H1 (cell line): ENCODE measurements around the gene SMIM15. TPM values are rescaled to one million over a fixed set of nuclear protein-coding genes. Genes with fewer than 3 reads are reported as not detected.

ENCODE experiments used
- CTCF ChIA-PET: fragments of 300-600 bp; sonication (Branson Sonifier 250); formaldehyde crosslinking; loops from one replicate; lab custom pipeline; 2021; ENCODE audit not compliant: partially characterized antibody; lab: Charles Lee
- POLR2A ChIA-PET: fragments of 300-600 bp; sonication (Branson Sonifier 250); formaldehyde crosslinking; loops from one replicate; lab custom pipeline; 2021; ENCODE audit warnings: inconsistent platforms; ENCODE audit not compliant: partially characterized antibody; lab: Charles Lee
- DNase-seq, 2 experiments: peaks; one replicate each; pipeline versions ENCODE4 v3.0.0 to v3.0.0-alpha.2; 2010 to 2022; ENCODE audit warnings: low spot score in 2 of 2, low read depth in 1 of 2, mixed read lengths in 1 of 2
- FAIRE-seq: peaks from 2 replicates; lab custom pipeline; 2011; peaks lifted over from hg19 to GRCh38; lab: Jason Lieb, UNC
- H2AFZ ChIP-seq: 2 replicates; pipeline ENCODE4 v1.8.1; 2012; ENCODE audit warnings: low read length, inconsistent platforms
- H2AK5ac ChIP-seq: 2 replicates; pipeline ENCODE4 v1.6.1; 2013; ENCODE audit warnings: low read depth, low read length
- H2BK120ac ChIP-seq: replicated peaks from 2 replicates; pipeline ENCODE3; 2013; ENCODE audit warnings: low read depth, low read length, inconsistent platforms
- H2BK12ac ChIP-seq: 2 replicates; pipeline ENCODE4 v1.6.1; 2013; ENCODE audit warnings: low read depth, low read length
- H2BK15ac ChIP-seq: 2 replicates; pipeline ENCODE4 v1.6.1; 2013; ENCODE audit warnings: low read length
- H2BK20ac ChIP-seq: 2 replicates; pipeline ENCODE4 v1.6.1; 2013; ENCODE audit warnings: low read length
- H2BK5ac ChIP-seq: 2 replicates; pipeline ENCODE4 v1.6.1; 2013; ENCODE audit warnings: low read depth, low read length
- H3K14ac ChIP-seq: 2 replicates; pipeline ENCODE4 v1.6.1; 2013; ENCODE audit warnings: inconsistent platforms; ENCODE audit not compliant: insufficient read length
- H3K18ac ChIP-seq: 2 replicates; pipeline ENCODE4 v1.6.1; 2013; ENCODE audit warnings: low read length; ENCODE audit errors: extremely low read depth
- H3K23ac ChIP-seq: 2 replicates; pipeline ENCODE4 v1.6.1; 2013; ENCODE audit warnings: inconsistent platforms; ENCODE audit not compliant: insufficient read length
- H3K23me2 ChIP-seq: 2 replicates; pipeline ENCODE4 v1.6.1; 2013; ENCODE audit warnings: low read depth, low read length
- H3K27ac ChIP-seq: 2 replicates; pipeline ENCODE4 v1.6.1; 2011; ENCODE audit warnings: low read depth, low read length, inconsistent platforms
- H3K27me3 ChIP-seq, 4 experiments: replicated peaks in 1 of 4; 1 replicate in 1 of 4; 2 replicates in 3 of 4; pipeline versions ENCODE4 v1.6.1 to v1.8.1; 2011 to 2013; ENCODE audit warnings: low read length in 3 of 4, mild to moderate bottlenecking in 3 of 4, inconsistent platforms in 2 of 4, mixed read lengths in 2 of 4, moderate library complexity in 1 of 4; ENCODE audit not compliant: control insufficient read depth in 3 of 4, insufficient read depth in 3 of 4; ENCODE audit errors: extremely low read depth in 1 of 4
- H3K36me3 ChIP-seq, 4 experiments: 2 replicates each; pipeline versions ENCODE4 v1.6.1 to v1.8.1; 2011 to 2013; ENCODE audit warnings: mild to moderate bottlenecking in 4 of 4, low read length in 3 of 4, moderate library complexity in 2 of 4, control low read depth in 1 of 4, inconsistent platforms in 1 of 4; ENCODE audit not compliant: insufficient read depth in 4 of 4, control insufficient read depth in 2 of 4
- H3K4ac ChIP-seq: replicated peaks from 2 replicates; pipeline ENCODE3; 2013; ENCODE audit warnings: low read length, low read depth, mixed read lengths, inconsistent platforms; ENCODE audit not compliant: insufficient read length
- H3K4me1 ChIP-seq, 4 experiments: replicated peaks in 1 of 4; 1 replicate in 1 of 4; 2 replicates in 3 of 4; pipeline versions ENCODE4 v1.6.1 to v1.8.1; 2011 to 2013; ENCODE audit warnings: low read length in 3 of 4, inconsistent platforms in 2 of 4, mixed read lengths in 1 of 4; ENCODE audit not compliant: insufficient read depth in 4 of 4, control insufficient read depth in 3 of 4
- H3K4me2 ChIP-seq, 2 experiments: 2 replicates each; pipeline versions ENCODE4 v1.6.1 to v1.8.1; 2011 to 2013; ENCODE audit warnings: low read depth in 2 of 2, low read length in 2 of 2, control low read depth in 1 of 2, inconsistent platforms in 1 of 2, mild to moderate bottlenecking in 1 of 2; ENCODE audit not compliant: insufficient read depth in 1 of 2
- H3K4me3 ChIP-seq, 4 experiments: fragments of 200-600, 300-600 bp in 1 of 4; sonication (generic), shearing (Covaris generic), sonication (Bioruptor Twin) in 1 of 4; 2 replicates each; pipeline versions ENCODE4 v1.5.1 to v1.8.1; 2011 to 2016; ENCODE audit warnings: low read length in 4 of 4, low read depth in 3 of 4, control low read depth in 2 of 4, inconsistent platforms in 2 of 4, mild to moderate bottlenecking in 2 of 4, mixed read lengths in 1 of 4, moderate library complexity in 1 of 4; ENCODE audit not compliant: insufficient read depth in 2 of 4; ENCODE audit errors: extremely low read depth in 1 of 4
- H3K56ac ChIP-seq: replicated peaks from 2 replicates; pipeline ENCODE3; 2013; ENCODE audit warnings: low read depth, mild to moderate bottlenecking, mixed read lengths, low read length, inconsistent platforms; ENCODE audit not compliant: insufficient read length
- H3K79me1 ChIP-seq: 2 replicates; pipeline ENCODE4 v1.6.1; 2013; ENCODE audit warnings: low read depth, low read length, control low read depth
- H3K79me2 ChIP-seq, 2 experiments: 2 replicates each; pipeline versions ENCODE4 v1.6.1 to v1.8.1; 2012 to 2013; ENCODE audit warnings: low read length in 2 of 2, mild to moderate bottlenecking in 2 of 2, inconsistent platforms in 1 of 2; ENCODE audit not compliant: insufficient read depth in 2 of 2, control insufficient read depth in 1 of 2
- H3K9ac ChIP-seq, 4 experiments: replicated peaks in 1 of 4; 1 replicate in 1 of 4; 2 replicates in 3 of 4; pipeline versions ENCODE4 v1.6.1 to v1.8.1; 2011 to 2013; ENCODE audit warnings: low read depth in 3 of 4, low read length in 3 of 4, control low read depth in 2 of 4, mild to moderate bottlenecking in 2 of 4, moderate library complexity in 2 of 4, inconsistent platforms in 1 of 4; ENCODE audit errors: extremely low read depth in 1 of 4
- H3K9me3 ChIP-seq, 2 experiments: 2 replicates each; pipeline versions ENCODE4 v1.6.1 to v1.8.1; 2012 to 2013; ENCODE audit warnings: mild to moderate bottlenecking in 2 of 2, moderate library complexity in 2 of 2, control low read depth in 1 of 2, inconsistent platforms in 1 of 2, low read depth in 1 of 2, low read length in 1 of 2, mixed read lengths in 1 of 2; ENCODE audit not compliant: insufficient read depth in 2 of 2
- H4K20me1 ChIP-seq, 2 experiments: replicated peaks in 1 of 2; 2 replicates each; pipeline versions ENCODE3 to v1.8.1; 2011 to 2013; ENCODE audit warnings: inconsistent platforms in 2 of 2, low read length in 2 of 2, mild to moderate bottlenecking in 1 of 2; ENCODE audit not compliant: insufficient read depth in 2 of 2, control insufficient read depth in 1 of 2
- H4K5ac ChIP-seq: 2 replicates; pipeline ENCODE4 v1.6.1; 2013; ENCODE audit warnings: low read length, low read depth, mixed read lengths, inconsistent platforms; ENCODE audit not compliant: insufficient read length
- H4K8ac ChIP-seq: 2 replicates; pipeline ENCODE4 v1.8.0; 2013; ENCODE audit warnings: mild to moderate bottlenecking, moderate library complexity, low read length, inconsistent platforms; ENCODE audit not compliant: insufficient read depth; ENCODE audit errors: extremely low read depth
- H4K91ac ChIP-seq: replicated peaks from 2 replicates; pipeline ENCODE3; 2013; ENCODE audit warnings: low read length, mixed read lengths, inconsistent platforms; ENCODE audit not compliant: insufficient read length
- CHD1 ChIP-seq: IDR thresholded peaks from 2 replicates; pipeline ENCODE4 v1.6.1; 2012; ENCODE audit warnings: low read depth, low read length, improper control_type of control experiment
- CREB1 ChIP-seq: IDR thresholded peaks from 2 replicates; pipeline ENCODE4 v1.6.1; 2012; ENCODE audit warnings: inconsistent platforms
- EZH2 ChIP-seq: fragments of 200-600 bp; sonication (generic); IDR thresholded peaks from 2 replicates; pipeline ENCODE4 v1.7.1; 2012; ENCODE audit warnings: low read depth, mild to moderate bottlenecking, moderate library complexity, low read length, inconsistent platforms; ENCODE audit not compliant: severe bottlenecking
- KDM5A ChIP-seq: fragments of 200-600 bp; IDR thresholded peaks from 2 replicates; pipeline ENCODE4 v1.7.1; 2012; ENCODE audit warnings: mild to moderate bottlenecking, low read length, inconsistent platforms, mixed read lengths
- RFX5 ChIP-seq: IDR thresholded peaks from 2 replicates; pipeline ENCODE4 v1.6.1; 2011; ENCODE audit warnings: low read depth, low read length, improper control_type of control experiment, borderline replicate concordance
- SIN3A ChIP-seq, 2 experiments: IDR thresholded peaks in 1 of 2; conservative IDR thresholded peaks in 1 of 2; 2 replicates each; pipeline ENCODE4 v1.6.1; 2011 to 2012; ENCODE audit warnings: low read length in 2 of 2, improper control_type of control experiment in 1 of 2, low read depth in 1 of 2, mild to moderate bottlenecking in 1 of 2
- SP4 ChIP-seq: IDR thresholded peaks from 2 replicates; pipeline ENCODE4 v1.6.1; 2012; ENCODE audit warnings: low read length, inconsistent platforms
- WGBS, 2 experiments: shearing (Covaris generic) in 1 of 2; methylation state at CpG; one replicate each; pipeline versions ENCODE4 v1.1.6 to v1.1.7; 2013 to 2015; ENCODE audit warnings: low lambda C conversion rate in 2 of 2, mixed read lengths in 2 of 2, inconsistent platforms in 1 of 2, low coverage in 1 of 2, missing lambda C conversion rate in 1 of 2; ENCODE audit not compliant: insufficient replicate concordance in 2 of 2, insufficient coverage in 1 of 2, insufficient read length in 1 of 2; ENCODE audit errors: extremely low coverage in 1 of 2, missing lambda C conversion rate in 1 of 2; 5-methylcytosine and 5-hydroxymethylcytosine counted together
- polyA plus RNA-seq, 7 experiments: library from polyadenylated mRNA; depleted of rRNA in 3 of 7; stranded (reverse) in 5 of 7; unstranded in 2 of 7; fragments of >200 nt in 5 of 7; fragments of 200-250 nt in 2 of 7; gene quantifications; 1 replicate in 5 of 7; 2 replicates in 1 of 7; 4 replicates in 1 of 7; pipeline versions ENCODE4 v1.2.1 to v1.2.3, GENCODE V29; 2011 to 2013; ENCODE audit warnings: missing spikeins in 2 of 7, mixed read lengths in 2 of 7
- total RNA-seq: library from RNA; stranded (reverse); fragmentation: NEBNext Ultra II Directional; extraction: Animal tissue kit (Norgen Biotek cat#: 25700); gene quantifications from 2 replicates; pipeline ENCODE4 v1.2.1, GENCODE V29; 2021
- TF ChIP-seq, protein P1 (sequence below): IDR thresholded peaks from 2 replicates; pipeline ENCODE4 v1.6.1; 2011; ENCODE audit warnings: low read length, improper control_type of control experiment
- TF ChIP-seq, protein P2 (sequence below), 3 experiments: IDR thresholded peaks; 1 replicate in 2 of 3; 2 replicates in 1 of 3; pipeline versions ENCODE4 v1.5.1 to v1.6.1; 2011; ENCODE audit warnings: low read length in 3 of 3, mild to moderate bottlenecking in 3 of 3, inconsistent platforms in 2 of 3, low read depth in 1 of 3, moderate library complexity in 1 of 3; ENCODE audit not compliant: insufficient read depth in 1 of 3; ENCODE audit errors: control extremely low read depth in 1 of 3

The SMIM15 gene
- total and polyA plus RNA-seq, 2 of the 8 experiments (the other 6 are each of a cell fraction or from before 2014, with no cell fraction given), result 17.6 to 53.1 TPM

GRCh38 chr5:61182449-61182848 lies 20.2 kb upstream of the SMIM15 start:
- Histone ChIP-seq H3K4me3 (no peak overlapping the region), H2AFZ (no peak overlapping the region), H3K18ac (no peak overlapping the region), H3K79me2 (no peaks in the 10 kb centered on the region), H4K8ac (no peak overlapping the region), H3K9me3 (no peaks in the 10 kb centered on the region), H4K5ac (no peak overlapping the region), H3K36me3 (no peaks in the 10 kb centered on the region), H2BK12ac (no peak overlapping the region), H3K9ac (no peak overlapping the region), H3K23ac (no peak overlapping the region), H3K14ac (no peak overlapping the region), H4K20me1 (no peaks in the 10 kb centered on the region), H4K91ac (no peak overlapping the region), H3K79me1 (no peaks in the 10 kb centered on the region), H3K4ac (no peak overlapping the region), H2BK120ac (no peak overlapping the region), H3K56ac (no peak overlapping the region), H2BK15ac (no peak overlapping the region), H3K27me3 (no peaks in the 10 kb centered on the region), H2BK20ac (no peak overlapping the region), H3K4me2 (no peak overlapping the region), H3K23me2 (no peaks in the 10 kb centered on the region), H3K27ac (no peak overlapping the region), H3K4me1 (no peaks in the 10 kb centered on the region), H2BK5ac (no peak overlapping the region), H2AK5ac (no peak overlapping the region)
- DNase-seq (no peak), FAIRE-seq (no peak)
- no peak for TF ChIP-seq CREB1
- no peak for TF ChIP-seq EZH2
- TF ChIP-seq, protein P1, sequence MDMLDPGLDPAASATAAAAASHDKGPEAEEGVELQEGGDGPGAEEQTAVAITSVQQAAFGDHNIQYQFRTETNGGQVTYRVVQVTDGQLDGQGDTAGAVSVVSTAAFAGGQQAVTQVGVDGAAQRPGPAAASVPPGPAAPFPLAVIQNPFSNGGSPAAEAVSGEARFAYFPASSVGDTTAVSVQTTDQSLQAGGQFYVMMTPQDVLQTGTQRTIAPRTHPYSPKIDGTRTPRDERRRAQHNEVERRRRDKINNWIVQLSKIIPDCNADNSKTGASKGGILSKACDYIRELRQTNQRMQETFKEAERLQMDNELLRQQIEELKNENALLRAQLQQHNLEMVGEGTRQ, result no peak
- no peak for TF ChIP-seq CHD1
- no peak for TF ChIP-seq SIN3A (conservative IDR thresholded peaks at IDR 0.05 in 1 of 2, IDR thresholded peaks at IDR 0.05 in 1 of 2; ENCODE audit: low read depth in 1 of 2, low read length in 2 of 2)
- no peak for TF ChIP-seq RFX5
- no peak for TF ChIP-seq KDM5A
- TF ChIP-seq, protein P2, sequence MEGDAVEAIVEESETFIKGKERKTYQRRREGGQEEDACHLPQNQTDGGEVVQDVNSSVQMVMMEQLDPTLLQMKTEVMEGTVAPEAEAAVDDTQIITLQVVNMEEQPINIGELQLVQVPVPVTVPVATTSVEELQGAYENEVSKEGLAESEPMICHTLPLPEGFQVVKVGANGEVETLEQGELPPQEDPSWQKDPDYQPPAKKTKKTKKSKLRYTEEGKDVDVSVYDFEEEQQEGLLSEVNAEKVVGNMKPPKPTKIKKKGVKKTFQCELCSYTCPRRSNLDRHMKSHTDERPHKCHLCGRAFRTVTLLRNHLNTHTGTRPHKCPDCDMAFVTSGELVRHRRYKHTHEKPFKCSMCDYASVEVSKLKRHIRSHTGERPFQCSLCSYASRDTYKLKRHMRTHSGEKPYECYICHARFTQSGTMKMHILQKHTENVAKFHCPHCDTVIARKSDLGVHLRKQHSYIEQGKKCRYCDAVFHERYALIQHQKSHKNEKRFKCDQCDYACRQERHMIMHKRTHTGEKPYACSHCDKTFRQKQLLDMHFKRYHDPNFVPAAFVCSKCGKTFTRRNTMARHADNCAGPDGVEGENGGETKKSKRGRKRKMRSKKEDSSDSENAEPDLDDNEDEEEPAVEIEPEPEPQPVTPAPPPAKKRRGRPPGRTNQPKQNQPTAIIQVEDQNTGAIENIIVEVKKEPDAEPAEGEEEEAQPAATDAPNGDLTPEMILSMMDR (IDR thresholded peaks at IDR 0.05; ENCODE audit: control extremely low read depth in 1 of 3, insufficient read depth in 1 of 3, low read depth in 1 of 3, low read length in 3 of 3), result no peak
- TF ChIP-seq SP4, result no peak
- 83% methylated on average over 2 of the region's 2 CpGs; no CpG with 5 or more reads in 1 of the 2 experiments for WGBS, 2 experiments
- ChIA-PET POLR2A (interaction anchor here (1.3 kb wide), 1 partner anchor 34 kb away, joined by 3 read pairs; no protein-coding TSS in a partner anchor), CTCF (interaction anchor here (0.6 to 1.5 kb wide), 5 partner anchors 20 to 627 kb away, joined by 3 to 5 read pairs (median 3); no protein-coding TSS in a partner anchor)
